Natural killer cell treated with Interleukin-12 subunit alpha and Interleukin-12 subunit beta and Interleukin-15 and Interleukin-18, amount 100 ng/mL, for 72 hours (primary cell): Measurements from ENCODE around the gene QTRT2. TPM values are rescaled to one million over a fixed set of nuclear protein-coding genes. Genes with fewer than 3 reads are reported as not detected.
A peak's percentile ranks its signal among the peaks of the same experiment; 100 is the strongest.

Experiments used
- ATAC-seq, 2 donors: fragments of 150-1000 bp; cut with Tn5 transposase in 1 of 2; sonication (Bioruptor Pico), chemical (Tn5 transposase) in 1 of 2; 2 replicates each; pipeline ENCODE4 v1.10.0; 2021
- DNase-seq: peaks from one replicate; pipeline ENCODE4 v3.0.0; 2022; ENCODE audit warnings: low spot score
- H3K27ac Mint-ChIP-seq, 2 donors: 1 replicate in 1 of 2; 2 replicates in 1 of 2; pipeline ENCODE4 v1.8.0; 2022; ENCODE audit warnings: mixed read lengths in 2 of 2, mild to moderate bottlenecking in 1 of 2, moderate library complexity in 1 of 2
- H3K27me3 Mint-ChIP-seq, 2 donors: 1 replicate in 1 of 2; 2 replicates in 1 of 2; pipeline ENCODE4 v1.8.0; 2022; ENCODE audit warnings: mixed read lengths in 2 of 2
- H3K36me3 Mint-ChIP-seq: one replicate; pipeline ENCODE4 v1.8.0; 2022; ENCODE audit warnings: mixed read lengths
- H3K4me1 Mint-ChIP-seq, 2 donors: 1 replicate in 1 of 2; 2 replicates in 1 of 2; pipeline ENCODE4 v1.8.0; 2022; ENCODE audit warnings: low read depth in 2 of 2, mixed read lengths in 2 of 2, mild to moderate bottlenecking in 1 of 2
- H3K4me3 Mint-ChIP-seq: one replicate; pipeline ENCODE4 v1.8.0; 2022; ENCODE audit warnings: mixed read lengths
- H3K9me3 Mint-ChIP-seq: 2 replicates; pipeline ENCODE4 v1.8.0; 2022; ENCODE audit warnings: mixed read lengths
- total RNA-seq, 2 donors: library from RNA; stranded (reverse); gene quantifications; one replicate each; pipeline ENCODE4 v1.2.3, GENCODE V29; 2022

The QTRT2 gene
- 10 to 100 TPM; 39.2 to 64.0 TPM for total RNA-seq

- H3K4me1 Mint-ChIP-seq = peaks cover 31 to 39% of the 10 kb centered on the region in 2 donors
- H3K4me3 Mint-ChIP-seq = peak within 1 kb of the TSS; percentile 99
- peaks cover 6% of the 10 kb centered on the region for H3K36me3 Mint-ChIP-seq
- H3K27ac Mint-ChIP-seq = peak within 1 kb of the TSS; percentile 93 to 95
- no peaks in the 10 kb centered on the region for H3K27me3 Mint-ChIP-seq
- no peaks in the 10 kb centered on the region for H3K9me3 Mint-ChIP-seq
- peak; percentile 99 for DNase-seq
- ATAC-seq = peak; percentile 99
Observed at GRCh38 chr3:114056130-114057010, at the start of gene QTRT2, which contains the start of gene CCDC191. Gene QTRT2, plus strand, starts transcription at chr3:114056737. Its CDS starts 8,521 bp downstream, at chr3:114065258. Gene CCDC191, minus strand, starts transcription at chr3:114056526. Its CDS starts 60 bp downstream, at chr3:114056466.

GRCh38 chr3:114011059-114011797, 45.3 kb upstream of the QTRT2 start:
- Mint-ChIP-seq H3K4me1 (no peaks in the 10 kb centered on the region), H3K4me3 (no peak overlapping the region), H3K27ac (no peak overlapping the region), H3K36me3 (no peaks in the 10 kb centered on the region), H3K9me3 (no peaks in the 10 kb centered on the region), H3K27me3 (no peaks in the 10 kb centered on the region)
- ATAC-seq (no peak), DNase-seq (no peak)

- no peak overlapping the region for H3K27ac Mint-ChIP-seq
- no peaks in the 10 kb centered on the region for H3K4me1 Mint-ChIP-seq
- ATAC-seq (no peak), DNase-seq (no peak)
- H3K4me3 Mint-ChIP-seq = no peak overlapping the region
- no peaks in the 10 kb centered on the region for H3K36me3 Mint-ChIP-seq
- H3K27me3 Mint-ChIP-seq = no peaks in the 10 kb centered on the region
- H3K9me3 Mint-ChIP-seq = no peaks in the 10 kb centered on the region
Observed at GRCh38 chr3:114014211-114014610, 42.3 kb upstream of the QTRT2 start.

GRCh38 chr3:114019486-114019885, 37.1 kb upstream of the QTRT2 start:
- H3K9me3 Mint-ChIP-seq = no peaks in the 10 kb centered on the region
- DNase-seq (no peak), ATAC-seq (no peak)
- H3K4me3 Mint-ChIP-seq = no peak overlapping the region
- H3K27ac Mint-ChIP-seq = no peak overlapping the region
- no peaks in the 10 kb centered on the region for H3K27me3 Mint-ChIP-seq
- no peaks in the 10 kb centered on the region for H3K36me3 Mint-ChIP-seq
- no peaks in the 10 kb centered on the region for H3K4me1 Mint-ChIP-seq

GRCh38 chr3:114020907-114021306, 35.6 kb upstream of the QTRT2 start:
- Mint-ChIP-seq H3K27ac (no peak overlapping the region), H3K4me3 (no peak overlapping the region), H3K36me3 (no peaks in the 10 kb centered on the region), H3K9me3 (no peaks in the 10 kb centered on the region), H3K27me3 (no peaks in the 10 kb centered on the region), H3K4me1 (no peaks in the 10 kb centered on the region)
- ATAC-seq (no peak), DNase-seq (no peak)

- no peaks in the 10 kb centered on the region for H3K4me1 Mint-ChIP-seq
- no peak for DNase-seq
- ATAC-seq = no peak
- H3K36me3 Mint-ChIP-seq = no peaks in the 10 kb centered on the region
- no peak overlapping the region for H3K4me3 Mint-ChIP-seq
- no peaks in the 10 kb centered on the region for H3K9me3 Mint-ChIP-seq
- no peaks in the 10 kb centered on the region for H3K27me3 Mint-ChIP-seq
- H3K27ac Mint-ChIP-seq = no peak overlapping the region
Observed at GRCh38 chr3:114022145-114022802, 34.3 kb upstream of the QTRT2 start.

- Mint-ChIP-seq H3K27ac (no peak overlapping the region), H3K27me3 (no peaks in the 10 kb centered on the region), H3K9me3 (no peaks in the 10 kb centered on the region), H3K4me3 (no peak overlapping the region), H3K4me1 (no peaks in the 10 kb centered on the region), H3K36me3 (no peaks in the 10 kb centered on the region)
- ATAC-seq (no peak), DNase-seq (no peak)
Observed at GRCh38 chr3:114025451-114025850, 31.1 kb upstream of the QTRT2 start.

- DNase-seq = no peak
- Mint-ChIP-seq H3K4me1 (no peaks in the 10 kb centered on the region), H3K27ac (no peak overlapping the region), H3K4me3 (no peak overlapping the region), H3K36me3 (no peaks in the 10 kb centered on the region), H3K27me3 (no peaks in the 10 kb centered on the region), H3K9me3 (no peaks in the 10 kb centered on the region)
- no peak for ATAC-seq
Observed at GRCh38 chr3:114026331-114026730, 30.2 kb upstream of the QTRT2 start.

- H3K4me1 Mint-ChIP-seq = no peaks in the 10 kb centered on the region
- ATAC-seq (no peak), DNase-seq (no peak)
- no peak overlapping the region for H3K27ac Mint-ChIP-seq
- H3K27me3 Mint-ChIP-seq = no peaks in the 10 kb centered on the region
- no peak overlapping the region for H3K4me3 Mint-ChIP-seq
- H3K36me3 Mint-ChIP-seq = peaks cover 8% of the 10 kb centered on the region
- no peaks in the 10 kb centered on the region for H3K9me3 Mint-ChIP-seq
Observed at GRCh38 chr3:114033721-114034120, 22.8 kb upstream of the QTRT2 start.

GRCh38 chr3:114034211-114034610, 22.3 kb upstream of the QTRT2 start:
- H3K9me3 Mint-ChIP-seq = no peaks in the 10 kb centered on the region
- H3K36me3 Mint-ChIP-seq = peaks cover 8% of the 10 kb centered on the region
- no peak for DNase-seq
- no peak overlapping the region for H3K27ac Mint-ChIP-seq
- H3K4me1 Mint-ChIP-seq = no peaks in the 10 kb centered on the region
- no peaks in the 10 kb centered on the region for H3K27me3 Mint-ChIP-seq
- no peak overlapping the region for H3K4me3 Mint-ChIP-seq
- ATAC-seq = no peak

- ATAC-seq (no peak), DNase-seq (no peak)
- no peaks in the 10 kb centered on the region for H3K4me1 Mint-ChIP-seq
- H3K4me3 Mint-ChIP-seq = no peak overlapping the region
- H3K9me3 Mint-ChIP-seq = no peaks in the 10 kb centered on the region
- H3K27ac Mint-ChIP-seq = no peak overlapping the region
- peaks cover 8% of the 10 kb centered on the region for H3K36me3 Mint-ChIP-seq
- no peaks in the 10 kb centered on the region for H3K27me3 Mint-ChIP-seq
Observed at GRCh38 chr3:114034787-114035545, 21.6 kb upstream of the QTRT2 start.

GRCh38 chr3:114035896-114036295, 20.6 kb upstream of the QTRT2 start:
- H3K9me3 Mint-ChIP-seq = no peaks in the 10 kb centered on the region
- H3K4me3 Mint-ChIP-seq = no peak overlapping the region
- H3K27me3 Mint-ChIP-seq = no peaks in the 10 kb centered on the region
- H3K27ac Mint-ChIP-seq = no peak overlapping the region
- H3K36me3 Mint-ChIP-seq = peaks cover 8% of the 10 kb centered on the region
- DNase-seq (no peak), ATAC-seq (no peak)
- H3K4me1 Mint-ChIP-seq = no peaks in the 10 kb centered on the region

- peaks cover 4% of the 10 kb centered on the region for H3K36me3 Mint-ChIP-seq
- H3K27ac Mint-ChIP-seq = no peak overlapping the region
- no peak overlapping the region for H3K4me3 Mint-ChIP-seq
- no peak for ATAC-seq
- no peak for DNase-seq
- H3K9me3 Mint-ChIP-seq = no peaks in the 10 kb centered on the region
- peaks cover 1 to 3% of the 10 kb centered on the region in 2 donors for H3K27me3 Mint-ChIP-seq
- H3K4me1 Mint-ChIP-seq = no peaks in the 10 kb centered on the region
Observed at GRCh38 chr3:114043205-114043604, 13.3 kb upstream of the QTRT2 start.
